DND-41 (cell line): Measurements from ENCODE around the gene NPBWR2.

Experiments
- ATAC-seq: fragments of 200-7000 bp; cut with Tn5 transposase; 3 replicates; pipeline ENCODE4 v1.9.1; 2021; ENCODE audit warnings: low read depth; ENCODE audit not compliant: insufficient read depth
- DNase-seq: peaks from one replicate; pipeline ENCODE4 v3.0.0-alpha.2; 2020
- H2AFZ ChIP-seq: 2 replicates; pipeline ENCODE4 v1.6.0; 2012; ENCODE audit warnings: low read depth, low read length
- H3K27ac ChIP-seq: 2 replicates; pipeline ENCODE4 v1.5.1; 2012; ENCODE audit warnings: low read length, inconsistent platforms
- H3K27me3 ChIP-seq: fragments of 200-600 bp; sonication (generic); 2 replicates; pipeline ENCODE4 v1.6.0; 2012; ENCODE audit warnings: low read length, mild to moderate bottlenecking, inconsistent platforms; ENCODE audit not compliant: insufficient read depth, poor library complexity
- H3K36me3 ChIP-seq: 2 replicates; pipeline ENCODE4 v1.5.1; 2012; ENCODE audit warnings: low read length, inconsistent platforms; ENCODE audit not compliant: insufficient read depth
- H3K4me1 ChIP-seq: 2 replicates; pipeline ENCODE4 v1.5.1; 2012; ENCODE audit warnings: mild to moderate bottlenecking, low read length; ENCODE audit not compliant: insufficient read depth
- H3K4me2 ChIP-seq: 2 replicates; pipeline ENCODE4 v1.6.0; 2012; ENCODE audit warnings: mild to moderate bottlenecking, moderate library complexity, low read length, inconsistent platforms; ENCODE audit not compliant: insufficient read depth
- H3K4me3 ChIP-seq, 2 experiments: fragments of 200-600 bp in 1 of 2; shearing (Covaris generic) in 1 of 2; 2 replicates each; pipeline ENCODE4 v1.5.1; 2012 to 2016; ENCODE audit warnings: inconsistent platforms in 2 of 2, low read length in 2 of 2, mild to moderate bottlenecking in 2 of 2, low read depth in 1 of 2, moderate library complexity in 1 of 2
- H3K79me2 ChIP-seq: 2 replicates; pipeline ENCODE4 v1.6.0; 2012; ENCODE audit warnings: low read length, inconsistent platforms; ENCODE audit not compliant: insufficient read depth
- H3K9ac ChIP-seq: 2 replicates; pipeline ENCODE4 v1.6.0; 2012; ENCODE audit warnings: low read depth, mild to moderate bottlenecking, inconsistent platforms, low read length, moderate library complexity
- H3K9me3 ChIP-seq: 2 replicates; pipeline ENCODE4 v1.5.1; 2012; ENCODE audit warnings: low read length, moderate library complexity, mild to moderate bottlenecking, inconsistent platforms; ENCODE audit not compliant: insufficient read depth, severe bottlenecking
- H4K20me1 ChIP-seq: 2 replicates; pipeline ENCODE4 v1.6.0; 2012; ENCODE audit warnings: low read length; ENCODE audit not compliant: insufficient read depth
- EZH2 ChIP-seq: IDR thresholded peaks from 3 replicates; pipeline ENCODE4 v1.6.1; 2012; ENCODE audit warnings: borderline replicate concordance, low read depth, mild to moderate bottlenecking, moderate library complexity, low read length, inconsistent platforms; ENCODE audit not compliant: severe bottlenecking
- TF ChIP-seq, protein P1 (sequence below): IDR thresholded peaks from 2 replicates; pipeline ENCODE4 v1.5.1; 2012; ENCODE audit warnings: borderline replicate concordance, low read length, moderate library complexity, mild to moderate bottlenecking; ENCODE audit not compliant: poor library complexity, severe bottlenecking; ENCODE audit errors: extremely low read depth

NPBWR2 gene

DNA sequence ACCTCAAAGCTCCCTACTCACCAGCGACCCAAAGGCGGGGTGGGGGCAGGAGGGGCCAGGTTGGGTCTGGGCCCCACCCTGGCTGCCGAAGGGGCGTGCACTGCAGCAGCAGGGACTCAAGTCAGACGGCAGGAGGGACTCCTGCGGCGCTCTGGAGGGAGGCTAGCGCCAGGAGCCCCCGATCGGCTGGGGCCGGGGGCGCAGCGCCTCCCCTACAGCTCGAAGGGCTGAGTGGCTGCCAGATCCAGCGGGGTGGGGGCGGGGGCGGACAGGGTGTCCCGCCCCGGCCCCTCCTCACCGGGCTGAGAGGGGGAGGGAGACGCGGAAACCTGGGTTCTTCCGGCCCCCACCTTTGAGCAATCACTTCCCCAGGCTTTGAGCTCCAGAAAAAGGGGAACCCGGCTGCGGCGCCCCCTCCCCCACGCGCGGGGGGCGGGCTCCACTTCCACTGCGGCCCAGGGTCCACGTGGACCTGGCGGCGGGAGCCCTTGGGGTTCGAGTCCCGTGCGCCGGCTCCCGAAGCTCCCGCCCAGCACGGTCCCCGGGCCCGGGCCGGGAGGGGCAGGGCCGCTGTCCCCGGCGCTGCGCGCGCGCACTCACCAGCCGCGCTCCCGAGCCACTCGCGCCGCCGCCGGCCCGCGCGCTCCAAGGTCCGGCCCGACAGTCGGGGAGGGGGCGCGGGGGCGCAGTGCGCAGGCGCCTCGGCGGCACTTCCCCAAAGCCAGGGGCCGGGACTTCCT is 27.9 kb downstream of the NPBWR2 start, which contains the start of gene RGS19:
RGS19 (minus strand) TSS at position 246 of the 740 bp plus-strand sequence. CDS start 2,632 bp downstream, outside the sequence.
- no peaks in the 10 kb centered on the region for H3K9me3 ChIP-seq
- H4K20me1 ChIP-seq: peaks cover 30% of the 10 kb centered on the region
- peak within 1 kb of the TSS; percentile 76 for H3K9ac ChIP-seq
- ATAC-seq (peak; percentile 38), DNase-seq (peak; percentile 77)
- TF ChIP-seq, protein P1, sequence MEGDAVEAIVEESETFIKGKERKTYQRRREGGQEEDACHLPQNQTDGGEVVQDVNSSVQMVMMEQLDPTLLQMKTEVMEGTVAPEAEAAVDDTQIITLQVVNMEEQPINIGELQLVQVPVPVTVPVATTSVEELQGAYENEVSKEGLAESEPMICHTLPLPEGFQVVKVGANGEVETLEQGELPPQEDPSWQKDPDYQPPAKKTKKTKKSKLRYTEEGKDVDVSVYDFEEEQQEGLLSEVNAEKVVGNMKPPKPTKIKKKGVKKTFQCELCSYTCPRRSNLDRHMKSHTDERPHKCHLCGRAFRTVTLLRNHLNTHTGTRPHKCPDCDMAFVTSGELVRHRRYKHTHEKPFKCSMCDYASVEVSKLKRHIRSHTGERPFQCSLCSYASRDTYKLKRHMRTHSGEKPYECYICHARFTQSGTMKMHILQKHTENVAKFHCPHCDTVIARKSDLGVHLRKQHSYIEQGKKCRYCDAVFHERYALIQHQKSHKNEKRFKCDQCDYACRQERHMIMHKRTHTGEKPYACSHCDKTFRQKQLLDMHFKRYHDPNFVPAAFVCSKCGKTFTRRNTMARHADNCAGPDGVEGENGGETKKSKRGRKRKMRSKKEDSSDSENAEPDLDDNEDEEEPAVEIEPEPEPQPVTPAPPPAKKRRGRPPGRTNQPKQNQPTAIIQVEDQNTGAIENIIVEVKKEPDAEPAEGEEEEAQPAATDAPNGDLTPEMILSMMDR: peak; percentile 17
- TF ChIP-seq EZH2: no peak
- peaks cover 39% of the 10 kb centered on the region for H3K4me1 ChIP-seq
- peak within 1 kb of the TSS; percentile 53 for H3K27ac ChIP-seq
- peak within 1 kb of the TSS; percentile 64 to 86 for H3K4me3 ChIP-seq
- peaks cover 13% of the 10 kb centered on the region for H3K36me3 ChIP-seq
- peaks cover 17% of the 10 kb centered on the region for H3K27me3 ChIP-seq
- peak within 1 kb of the TSS; percentile 82 for H2AFZ ChIP-seq
- peak within 1 kb of the TSS; percentile 92 for H3K4me2 ChIP-seq
- H3K79me2 ChIP-seq: peaks cover 12% of the 10 kb centered on the region

- H3K9me3 ChIP-seq: no peaks in the 10 kb centered on the region
- peak overlapping the region; percentile 92 for H3K4me2 ChIP-seq
- ATAC-seq: no peak
- H3K4me1 ChIP-seq: peaks cover 34% of the 10 kb centered on the region
- H3K9ac ChIP-seq: peak overlapping the region; percentile 76
- H3K4me3 ChIP-seq: peak overlapping the region; percentile 64 to 86
- H4K20me1 ChIP-seq: peaks cover 33% of the 10 kb centered on the region
- H2AFZ ChIP-seq: peak overlapping the region; percentile 77
- no peak for DNase-seq
- no peak for TF ChIP-seq EZH2
- TF ChIP-seq, protein P1: no peak
- peaks cover 12% of the 10 kb centered on the region for H3K79me2 ChIP-seq
- H3K27me3 ChIP-seq: peaks cover 12% of the 10 kb centered on the region
- peaks cover 18% of the 10 kb centered on the region for H3K36me3 ChIP-seq
- peak overlapping the region; percentile 53 for H3K27ac ChIP-seq
Measured at GRCh38 chr20:64078934-64079272, 28.5 kb downstream of the NPBWR2 start.

GRCh38 chr20:64077876-64078551 is 29.4 kb downstream of the NPBWR2 start:
- Histone ChIP-seq H3K4me2 (peak overlapping the region; percentile 92), H3K4me1 (peaks cover 26% of the 10 kb centered on the region)

More at GRCh38 chr20:64077876-64078551, 29.4 kb downstream of the NPBWR2 start:
- DNase-seq (peak; percentile 70), ATAC-seq (peak; percentile 32; the same call in 2 of the 3 replicates)
- peak overlapping the region; percentile 76; the same call in 1 of the 2 replicates for H3K9ac ChIP-seq
- H3K9me3 ChIP-seq: no peaks in the 10 kb centered on the region
- H3K4me3 ChIP-seq: peak overlapping the region in 1 of 2 experiments; percentile 86; a peak in 2 of 4 replicates
- TF ChIP-seq, protein P1: no peak
- no peak for TF ChIP-seq EZH2
- no peak overlapping the region; the same call in 1 of the 2 replicates for H3K27ac ChIP-seq
- H3K27me3 ChIP-seq: peaks cover 3% of the 10 kb centered on the region
- peaks cover 26% of the 10 kb centered on the region for H3K36me3 ChIP-seq
- H3K79me2 ChIP-seq: peaks cover 12% of the 10 kb centered on the region
- peaks cover 31% of the 10 kb centered on the region for H4K20me1 ChIP-seq
- no peak overlapping the region for H2AFZ ChIP-seq
